NCI-H1694 treated with DMSO at 0.1 percent for 48 hours (cell line): ENCODE results near the gene HS6ST2.
"Not testable (repeated sequence)": the region's sequence is repeated elsewhere in the genome, so short reads cannot be mapped to it uniquely, and the experiment has no call there.

Experiments
- DNase-seq: peaks from one replicate; lab custom pipeline; 2025; lab: John Stamatoyannopoulos, UW

Gene HS6ST2

DNA sequence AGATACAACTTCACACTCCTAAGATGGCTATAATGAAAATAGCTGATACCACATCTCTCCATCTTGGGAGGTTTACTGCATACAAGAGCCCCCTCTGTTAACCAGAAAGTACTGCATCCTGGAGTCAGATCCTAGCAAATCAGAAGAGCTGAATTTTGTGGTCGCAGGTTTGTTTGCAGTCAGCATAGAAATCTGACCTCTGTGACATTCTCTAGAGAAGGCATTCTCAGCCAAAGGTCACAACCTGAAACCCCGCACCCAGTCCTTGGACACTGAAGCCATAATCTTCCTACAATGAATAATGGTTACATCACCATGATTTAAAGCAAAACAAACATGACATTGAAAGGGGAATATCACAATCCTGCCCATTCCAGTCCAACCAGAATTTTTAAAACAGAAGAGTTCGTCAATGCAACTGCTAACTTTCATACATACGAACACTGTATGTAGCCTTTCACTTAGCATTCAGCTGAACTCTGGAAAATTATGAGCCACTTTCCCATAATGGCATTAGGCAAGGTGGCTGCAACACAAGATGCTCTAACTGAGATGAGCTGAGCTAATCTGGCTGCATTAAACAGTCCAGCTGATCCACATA lies 17.6 kb downstream of the HS6ST2 start:
- DNase-seq, result no peak

DNA sequence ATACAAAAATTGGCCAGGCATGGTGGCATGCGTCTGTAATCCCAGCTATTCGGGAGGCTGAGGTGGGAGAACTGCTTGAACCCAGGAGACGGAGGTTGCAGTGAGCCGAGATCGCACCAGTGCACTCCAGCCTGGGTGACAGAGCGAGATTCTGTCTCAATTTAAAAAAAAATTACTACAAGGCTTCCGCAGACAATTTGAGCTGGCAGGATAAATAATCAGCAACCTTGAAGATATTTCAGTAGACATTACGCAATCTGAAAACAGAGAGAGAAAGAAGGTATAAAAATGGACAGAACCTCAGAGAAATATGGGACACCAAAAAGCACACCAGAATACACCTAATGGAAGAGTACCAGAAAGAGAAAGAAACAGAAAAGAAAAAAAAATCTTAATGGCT lies 25.3 kb downstream of the HS6ST2 start:
- DNase-seq, result no peak

DNA sequence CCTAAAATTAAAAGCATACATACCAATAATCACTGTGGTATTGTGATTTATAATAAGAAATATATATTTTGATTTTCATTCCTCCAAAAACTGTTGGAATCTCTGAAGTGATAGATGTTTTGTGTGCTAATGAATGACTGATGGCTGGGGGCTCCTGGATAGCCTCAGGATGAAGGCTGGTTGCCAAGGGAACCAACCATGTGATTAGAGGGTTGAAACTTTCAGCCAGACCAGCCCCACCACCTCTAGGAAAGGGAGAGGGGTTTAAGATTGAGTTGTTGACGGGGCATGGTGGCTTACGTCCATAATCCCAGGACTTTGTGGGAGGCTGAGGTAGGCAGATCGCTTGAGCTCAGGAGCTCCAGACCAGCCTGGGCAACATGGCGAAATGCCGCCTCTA lies 34.0 kb downstream of the HS6ST2 start:
- DNase-seq, result no peak

DNA sequence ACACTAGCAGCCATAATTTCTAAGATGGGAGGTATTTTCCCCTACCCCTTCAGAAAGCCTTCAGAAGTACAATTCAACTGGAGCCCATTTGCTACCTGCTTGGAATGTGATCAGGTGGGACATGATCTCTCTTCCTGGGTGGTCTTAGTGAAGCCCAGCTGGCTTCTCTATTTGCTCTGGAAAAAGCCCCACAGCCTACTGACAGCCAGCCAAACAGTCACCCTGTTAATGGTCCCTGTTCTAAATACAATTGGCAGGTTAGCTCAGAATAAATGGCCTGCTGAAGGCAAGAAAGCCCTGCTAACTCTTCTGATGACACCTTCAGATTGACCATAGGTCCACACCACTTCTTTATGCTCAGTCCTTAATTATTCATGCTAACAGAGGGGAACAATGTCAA lies 39.9 kb downstream of the HS6ST2 start:
- DNase-seq, result no peak

DNA sequence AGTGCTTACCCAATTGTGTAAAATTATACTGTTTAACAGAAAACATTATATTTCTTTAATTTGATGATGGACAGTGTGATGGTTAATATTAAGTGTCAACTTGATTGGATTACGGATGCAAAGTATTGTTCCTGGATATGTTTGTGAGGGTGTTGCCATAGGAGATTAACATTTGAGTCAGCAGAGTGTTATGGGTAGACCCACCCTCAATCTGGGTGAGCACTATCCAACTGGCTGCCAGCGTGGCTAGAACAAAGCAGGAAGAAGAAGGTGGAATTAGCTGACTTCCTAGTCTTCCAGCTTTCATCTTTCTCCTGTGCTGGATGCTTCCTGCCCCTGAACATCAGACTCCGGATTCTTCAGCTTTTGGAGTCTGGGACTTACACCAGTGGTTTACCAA lies 42.1 kb downstream of the HS6ST2 start:
- DNase-seq, result no peak

DNA sequence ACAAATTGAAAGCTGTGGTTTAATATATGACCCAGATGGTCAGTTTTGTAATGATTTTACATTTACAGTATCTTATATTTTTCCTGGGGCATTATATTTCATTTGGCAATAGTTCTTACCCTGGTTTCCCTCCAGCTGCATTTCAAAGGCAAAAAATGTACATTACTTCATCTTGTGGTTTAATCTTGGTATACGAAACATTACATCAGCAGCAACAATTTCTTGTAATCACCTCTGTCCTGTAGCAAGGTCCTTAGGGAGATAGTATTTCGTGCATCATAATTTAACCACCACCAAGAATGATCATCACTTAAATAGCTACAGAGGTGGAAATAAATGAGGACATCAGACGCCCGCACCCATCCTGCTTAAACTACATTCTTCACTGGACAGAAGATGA lies 48.8 kb downstream of the HS6ST2 start:
- no peak for DNase-seq

DNA sequence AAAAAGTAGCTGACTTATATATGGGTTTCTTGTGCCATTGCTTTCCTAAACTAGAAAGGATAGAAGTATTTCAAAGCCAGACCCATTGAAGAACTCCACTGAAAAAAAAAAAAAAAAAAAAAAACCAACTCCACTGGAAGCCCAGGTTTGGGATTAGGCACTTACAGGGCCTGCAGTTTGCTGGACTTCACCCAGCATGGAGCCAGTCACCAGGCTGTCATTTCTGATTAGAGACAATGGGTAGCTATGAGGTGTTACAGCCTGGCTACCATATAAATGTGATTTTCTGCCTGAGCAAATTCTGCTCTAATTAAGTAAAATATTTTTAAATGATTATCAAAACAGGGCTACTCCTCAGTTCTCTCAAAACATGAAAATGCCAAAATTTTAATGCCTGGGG lies 49.5 kb downstream of the HS6ST2 start:
- DNase-seq, result no peak

DNA sequence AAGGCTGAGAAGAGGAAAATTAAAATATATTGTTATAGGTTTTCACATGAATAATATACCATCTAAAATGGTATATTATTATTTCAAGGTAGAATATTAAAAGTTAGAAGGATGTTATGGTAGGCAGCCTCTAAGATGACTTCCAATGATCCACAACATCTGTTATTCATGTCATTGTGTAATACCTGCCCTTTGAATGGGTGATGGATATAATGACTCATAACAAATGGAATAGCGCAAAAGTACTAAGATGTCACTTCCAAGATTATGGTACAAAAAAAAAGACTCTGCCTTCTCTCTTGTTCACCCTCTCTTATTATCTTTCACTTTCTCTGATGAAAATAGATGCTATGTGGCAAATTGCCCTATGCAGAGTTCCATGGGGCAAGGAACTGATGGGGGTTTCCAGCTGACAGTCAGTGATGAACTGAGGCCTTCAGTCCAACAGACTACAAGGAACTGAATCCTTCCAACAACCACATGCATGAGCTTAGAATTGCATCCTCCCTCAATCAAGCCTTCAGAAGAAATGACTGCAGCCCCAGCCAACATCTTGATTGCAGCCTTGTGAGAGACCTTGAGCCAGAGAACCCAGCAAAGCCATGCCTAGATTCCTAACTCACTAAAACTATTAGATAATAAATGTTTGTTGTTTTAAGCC lies 57.7 kb downstream of the HS6ST2 start:
- DNase-seq, result no peak

DNA sequence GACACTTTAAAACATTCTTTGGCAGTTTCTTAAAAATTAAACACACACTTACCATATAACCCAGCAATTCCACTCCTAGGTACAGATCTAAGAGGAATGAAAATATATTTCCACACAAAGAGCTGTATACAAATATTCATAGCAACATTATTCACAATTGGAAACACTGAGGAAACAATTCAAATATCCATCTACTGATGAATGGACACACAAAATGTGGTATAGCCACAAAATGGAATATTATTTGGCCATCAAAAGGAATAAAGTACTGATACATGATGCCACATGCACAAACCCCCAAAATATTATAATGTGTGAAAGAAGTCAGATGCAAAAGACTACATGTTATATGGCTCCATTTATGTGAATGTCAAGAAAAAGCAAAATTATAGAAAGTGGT lies 70.9 kb downstream of the HS6ST2 start:
- no peak for DNase-seq

DNA sequence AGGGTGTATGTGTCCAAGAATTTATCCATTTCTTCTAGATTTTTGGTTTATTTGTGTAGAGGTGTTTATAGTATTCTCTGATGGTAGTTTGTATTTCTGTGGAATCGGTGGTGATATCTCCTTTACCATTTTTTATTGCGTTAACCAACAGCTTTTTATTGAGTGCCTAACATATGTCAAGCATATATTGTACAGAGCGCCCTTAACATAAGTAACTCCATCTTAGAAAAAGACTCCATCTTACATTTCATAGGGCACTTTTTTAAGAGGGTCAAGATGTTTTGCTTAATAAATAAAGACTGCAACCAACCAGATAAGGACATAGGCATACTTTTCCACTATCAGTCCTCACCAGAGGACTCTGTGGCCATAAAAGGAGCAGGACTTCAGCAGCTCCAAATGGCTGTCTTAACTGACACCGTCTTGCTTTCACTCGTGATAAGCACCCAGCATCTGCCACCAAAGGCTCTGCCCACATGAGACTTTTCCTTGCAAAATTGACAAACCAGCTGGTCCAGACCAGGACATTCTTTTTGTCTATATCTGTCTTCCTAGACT lies 75.0 kb downstream of the HS6ST2 start:
- DNase-seq, result no peak

DNA sequence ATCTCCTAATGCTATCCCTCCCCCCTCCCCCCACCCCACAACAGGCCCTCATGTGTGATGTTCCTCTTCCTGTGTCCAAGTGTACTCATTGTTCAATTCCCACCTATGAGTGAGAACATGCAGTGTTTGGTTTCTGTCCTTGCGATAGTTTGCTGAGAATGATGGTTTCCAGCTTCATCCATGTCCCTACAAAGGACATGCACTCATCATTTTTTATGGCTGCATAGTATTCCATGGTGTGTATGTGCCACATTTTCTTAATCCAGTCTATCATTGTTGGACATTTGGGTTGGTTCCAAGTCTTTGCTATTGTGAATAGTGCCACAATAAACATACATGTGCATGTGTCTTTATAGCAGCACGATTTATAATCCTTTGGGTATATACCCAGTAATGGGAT lies 77.7 kb downstream of the HS6ST2 start:
- DNase-seq, result not testable (repeated sequence)

DNA sequence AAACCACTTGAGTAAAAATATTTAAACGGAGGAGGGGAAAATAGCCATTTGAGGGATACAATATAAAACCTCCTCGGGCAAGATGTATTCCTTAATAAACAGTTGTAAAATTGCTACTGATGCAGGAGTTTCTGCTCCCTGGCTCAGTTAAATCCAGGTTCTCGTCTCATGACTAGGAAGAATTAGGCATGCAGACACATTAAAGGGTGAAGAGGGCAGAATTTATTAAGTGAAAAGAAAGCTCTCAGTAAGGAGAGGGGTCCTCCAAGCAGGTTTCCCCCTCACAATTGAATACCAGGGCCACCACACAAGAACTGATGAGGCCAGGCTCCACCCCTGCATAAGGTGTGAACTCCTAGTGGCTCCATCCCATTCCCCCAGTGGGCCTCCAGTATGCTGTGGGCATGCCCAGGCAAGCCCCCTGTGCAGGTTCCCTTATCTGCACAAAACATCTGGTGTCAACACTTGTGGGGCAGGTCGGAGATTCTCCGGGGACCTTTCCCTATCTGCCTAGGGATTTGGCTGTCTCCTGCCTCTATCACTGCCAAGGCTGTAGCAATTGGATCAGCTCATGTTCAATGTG lies 80.4 kb downstream of the HS6ST2 start:
- DNase-seq, result no peak

DNA sequence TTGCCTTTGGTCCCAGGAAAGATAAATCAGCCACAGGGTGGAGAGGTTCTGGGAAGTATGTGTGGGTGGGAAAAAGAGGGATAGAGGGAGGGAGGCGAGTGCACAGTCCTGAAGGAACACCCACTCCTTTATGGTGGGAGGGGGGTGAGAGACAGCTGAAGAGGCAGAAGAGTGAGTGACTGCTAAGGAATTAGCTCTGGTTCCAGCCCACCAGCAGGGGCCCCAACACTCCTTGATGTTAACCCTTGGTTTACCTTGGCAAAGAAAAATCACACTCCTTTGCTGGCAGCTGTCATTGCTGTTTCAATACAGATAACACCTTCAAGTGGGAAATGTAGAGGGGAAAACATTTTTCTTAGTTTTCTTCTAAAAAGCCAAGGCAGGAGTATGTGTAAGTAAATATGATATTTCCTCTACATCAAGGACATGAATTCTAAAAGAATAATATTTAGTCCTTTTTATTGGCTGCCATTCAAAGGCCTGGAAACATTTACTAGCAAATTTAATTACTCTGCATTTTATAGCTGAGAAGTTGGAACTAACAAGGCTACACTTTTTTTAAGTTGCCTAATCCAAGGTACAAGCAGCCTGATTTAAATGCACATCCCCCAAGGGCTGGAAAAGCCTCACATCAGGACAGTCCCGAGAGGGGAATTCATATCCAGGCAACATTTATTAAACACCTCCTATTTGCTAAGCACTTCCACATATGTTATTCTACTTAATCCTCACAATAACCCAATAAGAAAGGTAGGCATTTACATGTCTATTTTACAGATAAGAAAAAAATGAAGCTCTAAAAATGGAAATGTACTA lies 81.7 kb downstream of the HS6ST2 start:
- DNase-seq, result no peak

DNA sequence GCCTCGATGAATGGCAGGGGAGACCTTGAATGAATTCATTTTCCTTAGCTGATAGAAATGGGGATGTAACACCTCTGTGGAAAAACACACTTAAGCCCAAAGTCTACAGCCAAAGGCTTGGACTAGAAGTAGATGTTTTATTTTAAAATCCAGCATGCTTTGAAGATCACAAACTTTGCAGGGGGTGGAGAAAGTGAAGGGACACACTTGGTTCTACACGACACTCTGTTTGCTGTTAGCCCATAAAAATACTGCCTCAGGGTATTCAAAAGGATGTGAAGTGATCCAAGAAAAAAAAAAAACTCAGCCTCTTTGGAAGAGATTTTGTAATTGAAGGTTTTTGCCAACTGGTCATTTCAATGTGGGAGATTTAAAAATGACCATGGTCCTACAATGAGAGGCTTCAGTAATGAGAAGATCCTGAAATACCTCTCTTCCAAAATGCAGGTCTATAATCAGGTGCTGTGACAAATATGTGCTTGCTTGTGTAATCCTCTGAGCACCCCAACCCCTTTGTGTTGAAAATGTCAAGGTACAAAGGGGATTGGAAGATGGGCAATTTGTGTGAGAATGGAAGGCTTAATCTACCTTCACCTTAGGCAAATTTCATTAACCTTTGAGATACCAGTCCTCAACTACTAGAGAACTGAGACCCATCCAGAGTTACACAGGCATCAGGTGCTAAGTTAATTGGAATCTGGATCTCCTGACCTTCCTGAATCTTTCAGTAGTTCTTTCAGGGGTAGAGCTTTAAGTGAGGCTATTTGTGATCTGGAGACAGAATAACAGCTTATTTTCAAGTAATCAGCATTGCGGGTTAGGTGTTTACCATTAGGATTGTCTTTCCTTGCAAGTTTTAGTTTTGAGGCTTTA lies 82.5 kb downstream of the HS6ST2 start:
- no peak for DNase-seq

DNA sequence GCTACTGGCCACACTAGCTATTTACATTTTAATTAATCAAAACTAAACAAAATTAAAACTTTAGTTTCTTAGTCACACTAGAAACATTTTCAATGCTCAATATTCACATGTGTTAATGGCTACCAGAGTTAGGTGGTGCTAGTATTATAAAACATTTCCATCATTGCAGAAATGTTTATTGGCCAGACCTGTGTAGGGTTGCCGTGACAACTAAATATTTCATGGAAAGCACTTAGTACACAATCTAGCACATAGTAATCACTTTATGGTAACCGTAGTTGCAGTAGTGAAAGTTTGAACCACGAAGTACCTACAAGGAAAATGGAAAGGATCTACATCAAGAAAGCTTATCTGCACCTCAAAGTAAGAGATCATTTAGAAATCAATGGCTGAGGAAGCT lies 95.9 kb downstream of the HS6ST2 start:
- DNase-seq, result no peak

DNA sequence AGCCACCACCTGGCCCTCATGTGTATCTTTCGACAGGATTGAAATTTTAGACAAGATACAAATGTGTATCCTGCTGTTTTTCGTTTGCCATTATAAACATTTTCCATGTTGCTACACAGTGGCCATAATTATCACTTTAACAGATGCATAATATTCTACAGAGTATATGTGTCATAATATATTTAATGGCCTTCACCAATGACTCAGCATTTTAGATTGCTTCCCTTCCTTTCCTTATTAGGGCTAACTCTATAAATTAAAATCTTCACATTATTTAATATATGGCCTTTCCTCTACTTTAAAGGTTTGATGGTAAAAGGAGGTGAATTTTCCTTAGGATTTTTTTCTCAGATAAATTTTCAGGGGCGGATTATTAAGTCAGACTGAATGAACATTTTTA lies 97.4 kb downstream of the HS6ST2 start:
- DNase-seq, result no peak

DNA sequence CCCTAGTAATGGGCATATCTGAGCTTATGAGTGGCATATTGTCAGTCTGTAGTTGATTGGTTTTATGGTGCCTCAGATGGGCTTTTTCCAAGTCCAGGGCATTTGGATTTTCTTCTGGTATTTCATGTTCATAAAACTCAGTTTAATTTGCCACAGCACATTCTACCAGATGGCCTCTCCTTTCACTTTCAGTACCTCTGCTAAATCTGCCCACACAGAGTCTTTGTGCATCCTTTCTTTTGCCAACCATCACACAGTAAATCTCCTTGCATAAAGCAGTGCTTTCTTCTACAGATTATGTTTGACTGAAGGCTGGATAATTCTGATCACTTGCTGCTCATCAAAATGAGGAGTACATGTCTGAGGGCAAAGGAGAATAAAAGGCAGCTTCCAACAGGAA lies 98.2 kb downstream of the HS6ST2 start:
- no peak for DNase-seq

DNA sequence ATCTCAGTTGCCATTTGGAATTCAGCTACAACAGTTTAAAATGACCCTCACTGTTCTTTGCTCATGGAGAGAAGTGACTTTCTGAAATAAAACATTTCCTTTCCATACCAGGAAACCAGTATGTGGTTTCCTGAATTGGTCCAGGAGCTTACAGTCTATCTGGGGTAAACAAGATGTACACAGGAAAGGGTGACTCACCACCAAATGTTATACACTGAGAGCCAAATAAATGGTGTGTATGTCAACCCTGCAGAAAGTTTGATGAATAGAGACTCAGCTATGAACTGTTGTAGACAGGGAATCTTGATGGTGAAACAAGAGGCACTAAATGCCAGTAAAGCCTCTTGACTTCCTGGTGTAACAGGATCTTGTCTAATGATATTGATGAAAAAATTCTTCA lies 100.4 kb downstream of the HS6ST2 start:
- DNase-seq, result no peak

DNA sequence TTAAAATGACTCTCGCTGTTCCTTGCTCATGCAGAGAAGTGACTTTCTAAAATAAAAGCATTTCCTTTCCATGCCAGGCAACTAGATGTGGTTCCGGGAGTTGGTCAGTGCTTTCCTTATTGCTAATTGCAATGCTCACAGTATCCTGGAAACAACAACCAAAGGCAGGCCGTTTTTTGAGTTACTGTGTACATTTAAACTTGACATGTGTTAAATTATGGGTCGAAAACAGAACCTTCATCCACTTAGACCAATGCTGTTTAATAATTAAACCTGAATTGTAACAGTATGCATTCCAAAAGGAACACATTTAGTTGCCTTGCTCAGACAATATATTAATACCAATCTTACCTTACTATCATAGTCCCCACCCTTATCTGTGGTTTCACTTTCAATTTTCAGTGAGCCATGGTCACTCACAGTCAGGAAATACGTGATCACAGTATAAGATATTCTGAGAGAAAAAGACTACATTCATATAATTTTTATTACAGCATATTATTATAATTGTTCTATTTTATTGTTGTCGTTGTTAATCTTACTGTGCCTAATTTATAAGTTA lies 102.6 kb downstream of the HS6ST2 start:
- DNase-seq, result no peak

DNA sequence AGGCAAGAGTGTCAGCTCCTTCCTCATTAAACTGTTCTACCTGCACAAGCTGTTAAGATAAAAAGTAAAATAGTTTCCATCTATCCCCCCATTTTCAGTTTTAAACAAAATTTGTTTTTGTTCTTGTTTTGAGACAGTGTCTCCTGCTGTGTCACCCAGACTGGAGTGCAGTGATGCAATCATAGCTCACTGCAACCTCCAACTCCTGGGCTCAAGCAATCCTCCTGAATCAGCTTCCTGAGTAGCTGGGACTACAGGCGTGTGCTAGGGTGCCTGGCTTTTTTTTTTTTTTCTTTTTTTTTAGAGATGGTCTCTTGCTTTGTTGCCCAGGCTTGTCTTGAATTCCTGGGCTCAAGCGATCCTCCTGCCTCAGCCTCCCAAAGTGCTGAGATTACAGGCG lies 105.4 kb downstream of the HS6ST2 start:
- DNase-seq, result no peak

DNA sequence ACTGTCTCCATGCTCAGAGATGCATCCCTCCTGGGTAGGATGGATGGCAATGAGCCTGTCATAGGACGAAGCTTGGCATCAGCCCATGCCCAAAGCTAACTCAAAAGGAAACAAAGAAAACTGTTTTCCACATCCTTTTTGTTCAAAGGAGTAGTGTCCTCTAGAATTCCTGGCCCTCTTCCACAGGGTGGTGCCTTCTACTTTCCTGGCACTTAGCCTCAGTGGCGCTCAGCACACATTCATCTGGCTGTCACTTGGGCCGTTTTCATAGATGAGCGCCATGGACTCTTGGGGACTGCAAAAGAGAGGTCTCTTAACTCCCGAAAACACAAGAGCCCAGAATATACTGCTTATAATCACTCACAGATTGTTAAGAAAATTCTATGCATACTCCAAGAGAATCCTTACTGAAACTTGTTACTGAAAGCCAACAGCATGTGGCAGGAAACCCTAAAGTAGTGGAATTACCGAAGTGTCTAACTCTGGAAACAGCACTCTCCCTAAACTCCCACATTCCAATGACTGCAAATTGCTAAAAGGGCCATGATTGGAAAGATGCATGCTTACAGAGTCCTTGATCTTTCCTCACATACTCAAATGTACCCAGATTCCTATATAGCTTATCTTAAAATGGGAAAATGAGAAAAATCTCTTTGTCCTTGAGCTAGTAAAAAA lies 110.0 kb downstream of the HS6ST2 start:
- DNase-seq, result no peak
